Astrocyte of the cerebellum (primary cell): Measurements from ENCODE around the gene WIPF3.
A peak's percentile ranks its signal among the peaks of the same experiment; 100 is the strongest.

Experiments
- DNase-seq: peaks from one replicate; pipeline ENCODE4 v3.0.0-alpha.2; 2011; ENCODE audit warnings: low read depth
- H3K4me3 ChIP-seq: 2 replicates; pipeline ENCODE4 v1.5.1; 2011; ENCODE audit warnings: mild to moderate bottlenecking, low read depth, low read length, moderate library complexity
- in situ Hi-C: cut with HindIII; loops from 2 replicates; pipeline ENCODE4 v1.10.0; 2017; ENCODE audit warnings: low sequenced_read_pairs
- TF ChIP-seq, protein P1 (sequence below): IDR thresholded peaks from 2 replicates; pipeline ENCODE4 v1.5.1; 2012; ENCODE audit warnings: low read length, low read depth, moderate library complexity, mild to moderate bottlenecking; ENCODE audit errors: missing control alignments

The WIPF3 gene

DNA sequence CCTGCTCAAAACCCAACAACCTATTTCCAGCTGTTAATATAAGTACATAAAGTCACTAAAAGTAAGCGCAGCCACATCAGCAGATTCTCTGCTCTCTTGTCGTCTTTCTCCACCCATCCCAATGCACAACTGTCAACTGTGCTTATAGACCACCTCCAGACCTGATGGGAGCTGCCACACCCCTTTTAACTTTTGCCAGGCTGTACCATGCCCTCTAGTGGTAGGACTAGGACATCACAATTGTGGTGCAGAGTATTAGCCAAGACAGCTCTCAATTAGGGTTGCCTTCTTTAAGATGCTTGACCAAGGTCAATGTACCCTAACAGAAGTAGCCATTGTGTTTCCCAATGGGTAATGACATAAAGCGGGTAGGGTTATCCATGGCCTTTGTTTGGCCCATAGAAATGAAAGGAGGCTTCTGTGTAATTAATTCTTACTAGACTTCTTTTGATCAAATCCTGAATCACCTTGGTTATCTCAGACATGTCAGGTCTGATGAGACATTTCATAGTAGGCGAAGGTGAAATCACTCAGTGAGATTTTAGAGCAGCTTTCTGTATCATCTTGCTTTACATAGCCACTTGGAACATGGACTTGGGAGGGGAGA is 115.2 kb downstream of the WIPF3 start:
- in situ Hi-C loops = no loop called here
- TF ChIP-seq, protein P1, sequence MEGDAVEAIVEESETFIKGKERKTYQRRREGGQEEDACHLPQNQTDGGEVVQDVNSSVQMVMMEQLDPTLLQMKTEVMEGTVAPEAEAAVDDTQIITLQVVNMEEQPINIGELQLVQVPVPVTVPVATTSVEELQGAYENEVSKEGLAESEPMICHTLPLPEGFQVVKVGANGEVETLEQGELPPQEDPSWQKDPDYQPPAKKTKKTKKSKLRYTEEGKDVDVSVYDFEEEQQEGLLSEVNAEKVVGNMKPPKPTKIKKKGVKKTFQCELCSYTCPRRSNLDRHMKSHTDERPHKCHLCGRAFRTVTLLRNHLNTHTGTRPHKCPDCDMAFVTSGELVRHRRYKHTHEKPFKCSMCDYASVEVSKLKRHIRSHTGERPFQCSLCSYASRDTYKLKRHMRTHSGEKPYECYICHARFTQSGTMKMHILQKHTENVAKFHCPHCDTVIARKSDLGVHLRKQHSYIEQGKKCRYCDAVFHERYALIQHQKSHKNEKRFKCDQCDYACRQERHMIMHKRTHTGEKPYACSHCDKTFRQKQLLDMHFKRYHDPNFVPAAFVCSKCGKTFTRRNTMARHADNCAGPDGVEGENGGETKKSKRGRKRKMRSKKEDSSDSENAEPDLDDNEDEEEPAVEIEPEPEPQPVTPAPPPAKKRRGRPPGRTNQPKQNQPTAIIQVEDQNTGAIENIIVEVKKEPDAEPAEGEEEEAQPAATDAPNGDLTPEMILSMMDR = peak; percentile 89

DNA sequence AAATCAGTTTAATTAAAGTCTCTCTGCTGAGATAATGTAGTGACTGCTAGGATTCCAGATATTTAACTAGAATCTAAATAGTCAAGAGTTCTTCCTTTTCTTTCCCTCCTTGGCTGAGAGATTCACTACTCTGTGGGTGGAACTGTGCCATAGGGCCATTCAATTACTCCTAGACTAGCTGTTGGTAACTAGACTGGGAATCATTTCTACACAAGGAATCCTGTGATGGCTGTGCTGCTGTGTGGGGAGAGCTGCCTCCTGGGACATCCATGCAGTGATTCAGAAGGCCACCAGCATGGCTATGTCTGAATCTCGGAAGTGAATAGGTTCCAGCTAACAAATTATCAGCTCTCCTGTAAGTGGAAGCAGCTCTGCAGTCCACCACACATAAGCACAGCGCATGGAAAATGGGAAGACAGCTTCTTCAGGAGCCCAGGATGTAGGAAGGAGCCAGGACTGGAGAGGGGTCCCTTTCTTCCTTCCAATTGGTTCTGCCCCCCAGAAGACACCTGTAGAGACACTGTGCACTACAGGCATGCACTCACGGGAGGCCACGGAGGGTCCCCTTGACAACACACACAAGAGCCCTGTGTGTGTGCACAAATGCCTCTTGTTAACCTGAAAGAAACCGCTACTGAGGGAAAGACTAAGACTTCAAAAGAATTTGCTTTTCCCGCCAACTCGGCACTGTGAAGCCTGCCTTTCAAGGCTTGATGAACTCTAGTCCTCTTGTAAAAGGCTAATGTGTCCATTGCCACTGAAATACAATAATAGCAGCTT is 116.8 kb downstream of the WIPF3 start:
- in situ Hi-C loops = no loop called here
- no peak for DNase-seq
- TF ChIP-seq, protein P1 = no peak
- no peak overlapping the region for H3K4me3 ChIP-seq

More for the DNA sequence above, 115.2 kb downstream of the WIPF3 start:
- no peak overlapping the region for H3K4me3 ChIP-seq
- peak; percentile 39 for DNase-seq

DNA sequence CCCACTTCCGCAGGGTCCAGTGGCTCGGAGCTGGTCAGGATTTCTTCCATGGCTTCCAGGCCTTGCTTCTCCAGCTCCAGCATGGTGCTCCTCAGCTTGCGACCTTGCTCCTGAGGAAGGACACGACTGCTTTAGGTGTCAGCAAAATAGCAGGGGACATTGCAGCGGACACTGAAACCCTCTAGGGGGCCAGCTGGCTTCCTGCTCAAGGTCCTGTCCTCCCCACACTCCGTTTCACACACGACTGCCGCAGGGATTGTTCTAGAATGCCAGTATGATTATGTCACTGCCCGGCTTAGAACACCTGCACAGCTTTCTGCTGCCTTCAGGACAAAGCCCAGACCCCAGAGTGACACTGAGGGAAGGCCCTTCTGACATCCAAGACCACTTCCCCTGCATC is 117.7 kb downstream of the WIPF3 start:
- no peak for DNase-seq
- TF ChIP-seq, protein P1 = no peak
- no peak overlapping the region for H3K4me3 ChIP-seq
- in situ Hi-C loops = no loop called here

DNA sequence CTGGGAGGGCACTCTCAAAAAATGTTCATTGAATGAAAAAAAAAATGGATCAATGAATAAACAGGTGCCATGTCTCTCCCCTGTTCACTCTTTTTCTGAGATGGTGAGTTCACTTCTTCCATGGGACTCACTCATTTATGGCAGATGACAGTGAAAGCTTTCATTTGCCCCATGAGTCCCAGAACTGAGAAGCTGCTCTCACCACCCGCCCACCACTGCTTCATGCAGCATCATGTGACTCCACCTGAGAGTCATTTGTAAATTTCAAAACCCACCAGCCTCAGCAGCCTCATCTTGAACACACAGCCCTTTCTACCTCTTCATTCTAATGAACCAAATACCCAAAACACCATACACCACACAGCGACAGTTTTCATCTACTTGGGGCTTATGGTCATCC is 118.4 kb downstream of the WIPF3 start:
- in situ Hi-C loops = no loop called here
- no peak for DNase-seq
- no peak overlapping the region for H3K4me3 ChIP-seq
- TF ChIP-seq, protein P1 = no peak

DNA sequence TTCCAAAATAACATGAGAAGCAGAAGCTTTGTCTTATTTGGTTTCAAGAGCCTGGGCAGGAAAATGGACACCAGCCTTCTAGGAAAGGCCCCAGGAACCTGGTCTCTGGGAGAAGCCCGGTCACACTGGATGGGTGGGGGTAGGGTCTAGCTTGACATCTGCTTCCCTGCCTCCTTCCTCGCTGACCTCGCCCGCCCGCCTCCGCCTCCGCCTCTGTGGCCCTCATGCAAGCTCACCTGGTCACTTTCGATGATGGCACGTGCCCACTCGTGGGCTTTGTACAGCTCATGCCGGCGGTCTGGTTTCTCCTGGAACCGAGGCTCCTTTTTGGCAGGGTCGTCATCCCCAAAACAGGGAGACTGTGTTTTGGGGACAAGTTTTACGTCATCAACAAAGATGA is 119.9 kb downstream of the WIPF3 start:
- TF ChIP-seq, protein P1 = no peak
- in situ Hi-C loops = no loop called here
- DNase-seq = no peak
- H3K4me3 ChIP-seq = no peak overlapping the region

DNA sequence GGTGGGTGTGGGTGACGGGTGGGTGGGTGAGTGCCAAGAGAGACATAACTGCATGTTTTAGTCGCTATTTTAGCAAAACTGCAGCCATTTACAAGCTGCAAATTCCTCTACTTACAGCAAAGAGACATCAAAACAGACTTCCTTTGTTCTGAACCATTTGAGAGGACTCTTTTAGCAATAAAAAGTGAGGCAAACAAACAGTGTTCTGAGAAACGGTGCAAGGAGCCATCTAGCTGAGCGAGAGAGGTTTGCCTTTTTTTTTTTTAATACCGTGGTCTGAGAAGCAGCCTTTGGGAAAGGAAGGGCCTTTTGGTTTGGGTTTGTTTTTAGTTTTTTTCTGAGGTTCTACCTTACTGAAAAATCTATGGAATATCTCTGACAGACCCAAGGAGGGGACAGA is 120.4 kb downstream of the WIPF3 start:
- no peak for DNase-seq
- TF ChIP-seq, protein P1 = no peak
- H3K4me3 ChIP-seq = no peak overlapping the region
- in situ Hi-C loops = no loop called here
